Duodenal mucosa (tissue), 2 donors: ENCODE measurements around the gene SLC13A3.

Source experiments
- H3K27ac ChIP-seq: one replicate; pipeline ENCODE4 v1.7.0; 2013; ENCODE audit warnings: low read depth, low read length
- H3K27me3 ChIP-seq, 2 donors: one replicate each; pipeline ENCODE4 v1.7.0; 2013; ENCODE audit warnings: low read length in 2 of 2, control low read depth in 1 of 2; ENCODE audit not compliant: insufficient read depth in 2 of 2, control insufficient read depth in 1 of 2
- H3K36me3 ChIP-seq, 2 donors: one replicate each; pipeline ENCODE4 v1.7.0; 2013; ENCODE audit warnings: low read length in 2 of 2, control low read depth in 1 of 2; ENCODE audit not compliant: insufficient read depth in 2 of 2, control insufficient read depth in 1 of 2
- H3K4me1 ChIP-seq, 2 donors: one replicate each; pipeline ENCODE4 v1.7.0; 2013; ENCODE audit warnings: low read length in 2 of 2, control low read depth in 1 of 2; ENCODE audit not compliant: insufficient read depth in 2 of 2, control insufficient read depth in 1 of 2
- H3K4me3 ChIP-seq, 2 donors: one replicate each; pipeline ENCODE4 v1.7.0; 2013; ENCODE audit warnings: low read length in 2 of 2, low read depth in 1 of 2
- H3K9ac ChIP-seq, 2 donors: one replicate each; pipeline ENCODE4 v1.7.0; 2013; ENCODE audit warnings: low read length in 2 of 2, low read depth in 1 of 2
- H3K9me3 ChIP-seq, 2 donors: one replicate each; pipeline ENCODE4 v1.7.0; 2013; ENCODE audit warnings: low read length in 2 of 2, control low read depth in 1 of 2; ENCODE audit not compliant: control insufficient read depth in 1 of 2

Gene SLC13A3

GRCh38 chr20:46652699-46653098 is 1.4 kb upstream of the SLC13A3 start:
- Histone ChIP-seq H3K4me1 (no peaks in the 10 kb centered on the region), H3K4me3 (no peak overlapping the region), H3K36me3 (no peaks in the 10 kb centered on the region), H3K9ac (no peak overlapping the region), H3K27me3 (peaks cover 15% of the 10 kb centered on the region in 2 donors), H3K9me3 (no peaks in the 10 kb centered on the region), H3K27ac (no peak overlapping the region)

GRCh38 chr20:46650575-46651090 is 626 bp downstream of the SLC13A3 start:
- Histone ChIP-seq H3K27me3 (peaks cover 15% of the 10 kb centered on the region in 2 donors), H3K4me3 (no peak overlapping the region), H3K9ac (no peak overlapping the region)

GRCh38 chr20:46649965-46650542 is 1.2 kb downstream of the SLC13A3 start:
- Histone ChIP-seq H3K27me3 (peaks cover 15% of the 10 kb centered on the region in 2 donors), H3K9ac (no peak overlapping the region), H3K9me3 (no peaks in the 10 kb centered on the region), H3K4me3 (no peak overlapping the region), H3K27ac (no peak overlapping the region), H3K36me3 (no peaks in the 10 kb centered on the region), H3K4me1 (no peaks in the 10 kb centered on the region)

More at GRCh38 chr20:46650575-46651090, 626 bp downstream of the SLC13A3 start:
- H3K9me3 ChIP-seq = no peaks in the 10 kb centered on the region
- no peaks in the 10 kb centered on the region for H3K4me1 ChIP-seq
- no peak overlapping the region for H3K27ac ChIP-seq
- H3K36me3 ChIP-seq = no peaks in the 10 kb centered on the region

- Histone ChIP-seq H3K4me1 (no peaks in the 10 kb centered on the region), H3K4me3 (no peak overlapping the region), H3K9ac (no peak overlapping the region), H3K27ac (no peak overlapping the region), H3K27me3 (peaks cover 15% of the 10 kb centered on the region in 2 donors), H3K36me3 (no peaks in the 10 kb centered on the region), H3K9me3 (no peaks in the 10 kb centered on the region)
Observed at GRCh38 chr20:46649650-46649949, 1.7 kb downstream of the SLC13A3 start.

GRCh38 chr20:46648903-46649649 is 2.2 kb downstream of the SLC13A3 start:
- no peaks in the 10 kb centered on the region for H3K4me1 ChIP-seq
- no peak overlapping the region for H3K9ac ChIP-seq
- H3K27me3 ChIP-seq = peaks cover 15% of the 10 kb centered on the region in 2 donors
- H3K9me3 ChIP-seq = no peaks in the 10 kb centered on the region
- H3K4me3 ChIP-seq = no peak overlapping the region
- no peak overlapping the region for H3K27ac ChIP-seq
- no peaks in the 10 kb centered on the region for H3K36me3 ChIP-seq

GRCh38 chr20:46647469-46647868 is 3.8 kb downstream of the SLC13A3 start:
- Histone ChIP-seq H3K36me3 (no peaks in the 10 kb centered on the region), H3K9me3 (no peaks in the 10 kb centered on the region), H3K27me3 (peaks cover 15% of the 10 kb centered on the region in 2 donors), H3K27ac (no peak overlapping the region), H3K4me3 (no peak overlapping the region), H3K9ac (no peak overlapping the region), H3K4me1 (no peaks in the 10 kb centered on the region)

- H3K4me1 ChIP-seq = no peaks in the 10 kb centered on the region
- H3K9me3 ChIP-seq = no peaks in the 10 kb centered on the region
- H3K27ac ChIP-seq = no peak overlapping the region
- no peaks in the 10 kb centered on the region for H3K36me3 ChIP-seq
- no peak overlapping the region for H3K4me3 ChIP-seq
- H3K9ac ChIP-seq = no peak overlapping the region
- H3K27me3 ChIP-seq = peaks cover 15 to 17% of the 10 kb centered on the region in 2 donors
Observed at GRCh38 chr20:46646659-46647380, 4.4 kb downstream of the SLC13A3 start.

GRCh38 chr20:46646122-46646521 is 5.1 kb downstream of the SLC13A3 start:
- Histone ChIP-seq H3K4me3 (no peak overlapping the region), H3K36me3 (no peaks in the 10 kb centered on the region), H3K9me3 (no peaks in the 10 kb centered on the region), H3K4me1 (no peaks in the 10 kb centered on the region), H3K9ac (no peak overlapping the region), H3K27ac (no peak overlapping the region), H3K27me3 (peaks cover 10 to 13% of the 10 kb centered on the region in 2 donors)

- peaks cover 0 to 3% of the 10 kb centered on the region in 2 donors for H3K27me3 ChIP-seq
- no peak overlapping the region for H3K9ac ChIP-seq
- H3K36me3 ChIP-seq = no peaks in the 10 kb centered on the region
- H3K4me1 ChIP-seq = no peaks in the 10 kb centered on the region
- no peak overlapping the region for H3K4me3 ChIP-seq
- no peak overlapping the region for H3K27ac ChIP-seq
- H3K9me3 ChIP-seq = no peaks in the 10 kb centered on the region
Observed at GRCh38 chr20:46644733-46645132, 6.5 kb downstream of the SLC13A3 start.

- H3K27ac ChIP-seq = no peak overlapping the region
- H3K9me3 ChIP-seq = no peaks in the 10 kb centered on the region
- H3K4me3 ChIP-seq = no peak overlapping the region
- no peaks in the 10 kb centered on the region for H3K36me3 ChIP-seq
- peaks cover 0 to 3% of the 10 kb centered on the region in 2 donors for H3K27me3 ChIP-seq
- no peak overlapping the region for H3K9ac ChIP-seq
- no peaks in the 10 kb centered on the region for H3K4me1 ChIP-seq
Observed at GRCh38 chr20:46644160-46644559, 7.1 kb downstream of the SLC13A3 start.
